GOT3 (cell line): ENCODE data around the gene BTBD8.

ENCODE experiments used
- DNase-seq: peaks from one replicate; lab custom pipeline; 2025; ENCODE audit warnings: mixed read lengths; lab: John Stamatoyannopoulos, UW

Gene BTBD8

DNA sequence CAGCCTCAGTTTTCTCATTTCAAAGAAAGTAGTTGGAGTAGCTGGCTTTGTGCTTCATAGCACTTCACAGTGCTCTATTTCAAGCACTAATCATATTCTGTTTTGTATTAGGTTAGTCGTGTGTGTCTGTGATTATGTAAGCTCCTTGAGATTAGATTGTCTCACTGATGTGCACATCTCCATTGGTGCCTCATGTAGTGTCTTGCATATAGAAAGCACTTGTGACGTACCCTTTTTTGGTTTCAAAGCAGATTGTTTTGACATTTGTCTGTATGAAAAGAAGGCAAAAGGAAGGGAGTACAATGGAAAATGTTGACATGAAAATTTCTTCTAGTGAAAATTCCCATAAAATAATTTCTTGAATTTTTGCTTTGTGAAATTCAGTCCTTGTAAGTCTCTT is 13.9 kb downstream of the BTBD8 start:
- no peak for DNase-seq

DNA sequence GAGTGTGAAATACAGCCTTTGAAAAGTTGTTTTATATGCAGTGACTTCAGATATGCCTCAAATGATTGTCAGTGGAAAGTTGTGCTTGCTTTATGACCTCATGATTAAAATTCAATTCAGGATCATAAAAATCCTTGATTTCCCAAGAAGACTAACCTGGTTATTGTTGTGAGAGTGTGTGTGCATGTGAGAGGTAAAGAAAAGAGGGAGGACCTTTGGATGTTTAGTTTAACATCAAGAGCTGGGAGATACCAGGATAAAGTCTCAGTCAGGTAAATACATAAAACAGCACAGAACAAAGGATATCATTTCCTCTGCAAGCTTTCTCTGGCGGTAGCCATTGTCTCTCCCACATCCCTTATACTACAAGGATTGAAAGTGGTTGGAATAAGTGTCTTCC is 14.4 kb downstream of the BTBD8 start:
- DNase-seq = no peak

DNA sequence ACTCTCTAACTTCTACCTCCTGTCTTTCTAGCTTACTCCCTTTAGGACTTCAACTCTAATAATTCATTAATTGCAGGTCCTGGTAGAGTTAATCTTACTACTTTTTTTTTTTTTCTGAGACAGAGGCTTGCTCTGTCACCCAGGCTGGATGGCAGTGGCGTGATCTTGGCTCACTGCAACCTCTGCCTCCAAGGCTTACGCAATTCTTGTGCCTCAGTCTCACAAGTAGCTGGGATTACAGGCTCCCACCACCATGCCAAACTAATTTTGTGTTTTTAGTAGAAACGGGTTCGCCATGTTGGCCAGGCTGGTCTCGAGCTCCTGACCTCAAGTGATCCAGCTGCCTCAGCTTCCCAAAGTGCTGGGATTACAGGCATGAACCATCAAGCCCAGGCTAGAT is 15.7 kb downstream of the BTBD8 start:
- DNase-seq = no peak

DNA sequence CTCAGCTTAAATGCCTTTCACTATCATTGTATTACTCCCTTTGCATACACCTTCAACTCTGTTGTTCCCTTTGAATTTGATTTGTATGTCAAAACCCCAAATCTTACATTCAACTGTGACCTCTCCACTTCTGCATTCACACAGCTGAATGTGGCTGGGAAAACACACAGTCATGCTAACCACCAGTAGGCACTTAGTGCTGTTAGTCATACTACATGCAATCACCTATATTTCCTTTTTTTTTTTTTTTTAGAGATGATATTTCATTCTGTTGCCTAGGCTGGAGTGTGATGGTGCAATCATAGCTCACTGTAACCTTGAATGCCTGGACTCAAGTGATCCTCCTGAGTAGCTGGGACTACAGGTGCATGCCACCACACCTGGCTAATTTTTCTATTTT is 16.2 kb downstream of the BTBD8 start:
- no peak for DNase-seq

DNA sequence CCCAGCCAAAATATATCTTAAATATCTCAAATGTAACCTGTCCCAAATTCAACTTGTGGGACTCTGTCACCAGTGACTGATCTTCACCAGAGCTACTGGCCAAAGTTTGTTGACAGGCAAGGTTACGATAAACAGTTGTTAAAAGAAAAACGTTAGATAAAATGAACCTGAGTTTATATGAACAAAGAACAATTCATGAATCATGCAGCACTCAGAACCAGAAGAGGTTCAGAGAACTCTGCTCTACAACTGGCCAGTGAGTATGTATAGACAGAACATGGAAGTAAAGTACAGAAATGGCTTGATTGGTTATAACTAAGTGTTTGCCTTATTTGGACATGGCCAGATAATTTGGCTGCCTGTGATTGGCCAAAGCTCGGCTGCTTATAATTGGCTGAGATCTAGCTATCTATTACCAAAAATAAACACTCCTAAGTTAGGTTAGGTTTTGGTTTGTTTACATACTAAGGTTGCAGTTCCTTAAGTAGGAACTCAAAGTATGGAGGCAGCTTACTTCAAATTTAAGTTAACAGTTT is 25.5 kb downstream of the BTBD8 start:
- no peak for DNase-seq

DNA sequence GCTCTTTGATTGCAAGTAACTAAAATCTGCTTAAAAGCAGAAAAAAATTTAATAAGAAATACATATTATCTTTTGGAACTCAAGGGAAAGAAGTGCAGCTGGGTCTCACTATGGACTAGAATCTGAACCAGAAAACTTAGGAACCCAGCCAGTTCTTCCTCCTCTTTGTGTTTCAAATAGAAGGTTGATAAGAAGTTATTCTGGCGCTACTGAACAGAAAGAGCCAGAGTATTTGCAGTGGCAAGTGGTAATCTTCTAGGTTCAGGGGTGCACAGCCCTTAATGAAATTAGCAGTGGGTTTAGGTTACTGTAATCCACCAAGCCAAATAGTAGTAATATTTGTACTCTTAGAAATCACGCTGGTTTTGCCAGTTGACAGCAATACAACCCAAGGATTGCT is 28.5 kb downstream of the BTBD8 start:
- DNase-seq = no peak

DNA sequence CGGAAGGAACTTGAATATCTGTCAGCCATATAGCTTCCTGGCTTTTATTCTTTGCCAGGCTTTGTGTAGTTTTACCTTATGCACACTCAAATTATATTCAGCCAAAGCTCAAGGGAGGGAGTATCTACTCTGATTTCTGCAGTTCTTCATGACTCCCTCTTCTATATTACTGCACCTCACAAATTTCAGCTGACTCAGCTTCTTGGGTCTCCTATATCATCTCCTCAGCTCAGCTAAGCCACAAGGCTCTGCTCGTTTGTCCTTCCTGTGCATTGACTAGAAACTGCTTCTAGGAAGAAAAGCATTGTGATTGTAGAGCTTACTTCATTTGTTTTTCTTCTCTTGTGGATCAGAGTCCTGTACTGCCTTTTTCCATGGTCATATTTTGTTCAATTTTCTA is 37.4 kb downstream of the BTBD8 start:
- DNase-seq = no peak

DNA sequence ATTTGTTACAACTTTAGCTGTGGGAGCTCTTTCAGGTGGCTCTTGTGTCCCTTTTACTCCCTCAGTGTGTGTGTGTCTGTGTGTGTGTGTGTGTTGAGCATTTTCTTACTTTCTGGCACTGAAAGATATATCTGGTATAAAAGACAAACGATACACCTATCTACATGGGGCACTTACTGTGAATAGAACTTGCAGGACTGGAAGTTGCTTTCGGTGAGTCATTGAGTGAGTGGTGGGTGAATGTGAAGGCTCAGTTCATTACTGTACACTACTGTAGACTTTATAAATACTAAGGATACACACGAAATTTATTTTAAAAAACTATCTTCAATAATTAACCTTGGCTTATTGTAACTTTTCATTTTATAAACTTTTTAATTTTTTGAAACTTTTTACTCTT is 38.7 kb downstream of the BTBD8 start:
- DNase-seq = no peak

DNA sequence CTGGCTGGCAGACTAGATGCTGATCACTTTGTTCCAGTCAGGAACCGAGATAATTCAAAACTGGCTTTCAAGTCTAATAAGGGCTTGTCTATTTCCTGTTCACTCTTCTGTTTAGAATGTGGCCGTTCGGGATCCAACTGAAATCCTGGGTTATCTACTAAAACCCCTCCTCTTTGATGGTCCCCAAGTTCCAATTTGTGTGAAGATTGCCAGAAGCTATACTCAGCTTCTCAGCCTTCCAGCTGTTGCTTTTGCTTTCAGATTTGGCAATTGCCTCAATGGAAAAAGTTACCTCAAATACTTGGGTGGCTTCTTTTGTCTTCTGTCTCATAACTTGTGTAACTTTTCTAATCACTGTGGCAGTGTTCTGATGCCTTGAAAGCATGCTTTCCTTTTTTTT is 43.7 kb downstream of the BTBD8 start:
- DNase-seq = no peak

DNA sequence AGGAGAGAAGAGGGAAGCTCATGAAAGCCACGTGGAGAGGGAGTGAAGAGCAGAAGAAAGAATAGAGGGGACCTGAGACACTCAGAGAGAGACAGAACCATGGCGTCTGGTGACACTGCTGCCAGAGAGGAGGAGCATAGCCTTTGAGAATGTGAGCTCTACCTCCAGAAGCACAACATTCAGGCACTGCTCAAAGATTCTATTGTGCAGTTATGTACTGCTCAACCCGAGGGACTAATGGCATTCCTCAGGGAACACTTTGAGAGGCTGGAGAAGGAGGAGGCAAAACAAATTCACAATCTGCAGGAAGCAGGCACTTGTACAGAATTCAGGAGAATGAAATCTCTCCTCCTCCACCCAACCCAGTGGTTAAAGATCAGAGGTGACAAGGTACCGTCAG is 45.1 kb downstream of the BTBD8 start:
- DNase-seq = no peak

DNA sequence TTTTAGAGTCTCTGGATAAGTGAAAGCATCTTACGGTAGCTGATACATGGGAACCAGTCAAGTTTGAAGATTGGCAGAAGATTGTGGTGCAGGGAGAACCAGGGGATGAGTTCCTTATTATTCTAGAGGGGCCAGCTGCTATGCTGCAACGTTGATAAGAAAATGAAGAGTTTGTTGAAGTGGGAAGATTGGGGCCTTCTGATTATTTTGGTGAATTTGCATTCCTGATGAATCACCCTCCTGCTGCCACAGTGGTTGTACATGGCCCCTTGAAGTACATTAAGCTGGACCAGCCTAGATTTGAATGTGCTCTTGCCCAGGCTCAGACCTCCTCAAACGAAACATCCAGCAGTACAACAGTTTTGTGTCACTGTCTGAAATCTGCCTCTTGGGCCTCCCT is 45.9 kb downstream of the BTBD8 start:
- no peak for DNase-seq

DNA sequence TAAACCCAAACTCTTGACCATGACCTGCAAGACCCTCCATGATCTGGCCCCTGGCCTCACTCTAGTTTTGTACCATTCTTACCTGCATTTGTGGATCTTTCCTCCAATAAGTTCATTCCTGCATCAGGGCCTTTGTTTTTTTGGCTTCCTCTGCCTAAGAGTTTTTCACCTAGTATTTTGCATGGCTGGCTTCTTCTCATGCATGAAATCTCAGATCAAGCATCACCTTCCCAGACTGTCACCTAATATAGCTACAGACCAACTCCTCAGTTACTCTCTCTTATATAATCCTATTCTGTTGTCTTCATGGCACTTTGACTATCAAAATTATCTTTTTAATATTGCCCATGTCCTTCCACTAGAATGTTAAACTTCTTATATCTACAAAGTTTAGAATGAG is 54.2 kb downstream of the BTBD8 start:
- no peak for DNase-seq

DNA sequence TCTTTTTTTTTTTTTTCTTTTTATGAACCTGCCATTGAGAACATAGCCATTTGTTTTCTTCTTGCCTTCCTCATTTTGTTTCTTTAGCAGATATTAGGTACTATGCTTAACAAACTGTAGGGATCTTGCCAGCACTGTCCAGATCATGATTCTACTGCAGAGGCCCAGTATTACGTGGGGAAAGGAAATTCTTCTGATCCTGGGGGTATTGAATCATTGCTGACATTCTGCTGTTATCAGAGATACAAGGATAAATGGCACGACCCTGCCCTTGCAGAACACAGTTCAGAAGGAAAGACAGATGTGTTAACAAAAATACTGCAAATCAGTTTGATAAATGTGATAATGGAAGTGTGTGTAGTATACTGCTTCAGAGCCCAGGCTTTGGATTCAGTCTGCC is 56.2 kb downstream of the BTBD8 start:
- DNase-seq = no peak

DNA sequence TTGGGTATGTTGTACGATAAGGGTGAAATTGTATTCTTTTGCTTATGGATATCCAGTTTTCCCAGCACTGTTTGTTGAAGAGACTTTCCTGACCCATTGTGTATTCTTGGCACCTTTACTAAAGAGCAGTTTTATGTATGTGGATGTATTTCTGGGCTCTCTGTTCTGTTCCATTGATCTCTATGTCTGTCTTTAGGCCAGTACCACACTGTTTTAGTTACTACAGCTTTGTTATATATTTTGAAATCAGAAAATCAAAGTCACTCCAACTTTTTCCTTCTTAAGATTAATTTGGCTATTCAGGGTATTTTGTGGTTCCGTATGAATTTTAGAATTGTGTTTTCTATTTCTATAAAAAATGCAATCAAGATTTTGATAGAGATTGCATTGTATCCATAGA is 74.8 kb downstream of the BTBD8 start:
- no peak for DNase-seq

DNA sequence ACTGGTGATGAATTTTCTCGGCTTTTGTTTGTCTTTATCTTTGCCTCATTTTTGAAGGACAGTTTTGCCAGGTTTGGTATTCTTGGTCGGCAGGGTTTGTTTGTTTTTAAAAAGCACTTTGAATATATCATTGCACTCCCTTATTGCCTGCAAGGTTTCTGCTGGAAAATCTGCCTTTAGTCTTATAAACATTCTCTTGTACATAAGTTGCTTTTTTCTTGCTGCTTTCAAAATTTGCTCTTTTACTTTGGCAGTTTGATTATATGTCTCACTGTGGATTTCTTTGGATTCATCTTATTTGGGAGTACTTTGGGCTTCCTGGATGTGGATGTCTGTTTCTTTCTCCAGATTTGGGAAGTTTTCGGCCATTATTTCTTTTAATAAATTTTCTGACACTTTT is 79.4 kb downstream of the BTBD8 start:
- DNase-seq = no peak

DNA sequence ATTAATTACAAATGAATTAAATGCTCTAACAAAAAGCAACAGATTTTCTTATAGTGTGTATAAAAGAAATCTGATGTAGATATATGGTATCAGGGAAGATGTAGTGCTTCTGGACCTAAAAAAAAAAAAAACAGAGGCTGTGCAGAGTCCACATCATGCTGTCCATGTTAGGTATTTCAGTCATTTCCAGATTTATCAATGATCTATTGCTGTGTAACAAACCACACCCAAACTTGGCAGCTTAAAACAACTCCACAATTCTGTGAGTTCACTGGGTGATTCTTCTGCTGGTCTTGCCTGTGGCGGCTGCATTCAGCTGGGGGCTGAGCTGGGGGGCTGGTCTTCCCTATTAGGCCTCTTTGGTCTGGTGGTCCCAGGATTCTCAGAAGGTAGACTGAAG is 85.2 kb downstream of the BTBD8 start:
- DNase-seq = no peak

DNA sequence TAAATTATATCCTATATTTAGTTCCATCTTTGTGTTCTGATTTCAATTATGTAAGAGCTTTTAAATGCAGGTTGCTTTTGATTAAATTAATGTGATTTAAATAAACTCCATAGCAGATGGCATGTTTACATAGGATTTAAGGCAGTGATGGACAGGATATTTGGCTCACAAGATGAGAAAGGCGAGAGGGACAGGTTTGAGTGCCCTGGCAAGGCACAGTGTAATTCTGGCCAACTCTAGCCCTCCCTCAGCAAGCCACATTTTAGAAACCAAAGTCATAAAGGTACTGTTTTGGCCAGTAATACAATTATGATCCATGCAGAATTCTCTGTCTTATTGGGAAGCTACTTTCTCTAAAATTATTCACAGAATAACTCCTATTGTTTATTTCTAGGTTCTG is 87.0 kb downstream of the BTBD8 start:
- DNase-seq = no peak

DNA sequence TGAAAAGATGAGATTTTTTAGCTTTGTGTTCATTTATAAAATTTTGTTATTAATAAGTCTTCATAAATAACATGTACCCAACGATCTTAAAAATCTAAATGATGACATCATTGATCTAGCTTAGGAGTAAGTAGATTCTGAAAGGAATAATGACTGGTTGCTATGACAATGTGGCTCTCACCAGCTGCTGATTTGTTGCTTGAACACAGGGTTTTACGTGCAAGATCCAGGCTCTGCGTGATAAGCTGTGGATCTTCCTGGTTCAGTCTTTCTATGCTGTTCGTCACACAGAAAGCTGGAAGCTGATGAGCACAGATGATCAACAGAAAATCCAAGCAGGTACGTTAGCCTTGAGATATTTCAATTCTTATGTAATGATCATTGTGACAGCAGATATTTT is 88.5 kb downstream of the BTBD8 start:
- no peak for DNase-seq

DNA sequence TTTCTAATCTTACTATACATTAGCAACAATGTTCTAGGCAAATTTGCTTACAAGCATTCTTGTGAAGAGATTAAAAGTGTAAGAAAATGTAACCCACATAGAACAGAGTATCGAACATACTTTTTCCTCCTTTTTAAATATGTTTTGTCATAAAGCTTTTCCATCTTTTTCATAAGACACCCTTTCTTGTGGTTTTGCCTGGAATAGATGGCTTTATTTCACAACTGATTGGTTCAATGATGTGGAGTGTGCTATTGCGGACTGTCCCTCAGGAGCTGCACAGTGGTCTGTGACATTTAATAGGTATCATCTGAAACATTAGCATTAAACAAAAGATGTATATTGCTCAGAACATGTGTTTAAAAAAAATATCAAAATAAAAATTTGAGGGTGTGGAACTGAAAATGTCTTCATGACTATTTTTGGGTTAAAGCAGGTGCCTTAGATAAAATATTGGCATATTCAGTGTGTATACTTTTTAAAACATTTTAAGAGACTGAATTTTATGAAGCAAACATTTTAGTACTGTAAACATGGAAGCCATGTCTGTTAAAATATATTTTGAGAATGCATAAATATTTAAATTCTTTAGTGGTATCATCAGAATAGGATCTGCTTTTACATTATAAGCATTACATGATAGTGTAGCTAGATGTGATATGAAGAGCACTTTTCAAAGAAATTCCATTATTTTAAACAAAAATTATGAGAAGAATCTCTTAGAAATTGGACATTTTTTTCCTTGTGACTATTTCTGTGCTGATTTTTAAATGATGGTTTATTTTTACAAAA is 89.3 kb downstream of the BTBD8 start:
- no peak for DNase-seq

DNA sequence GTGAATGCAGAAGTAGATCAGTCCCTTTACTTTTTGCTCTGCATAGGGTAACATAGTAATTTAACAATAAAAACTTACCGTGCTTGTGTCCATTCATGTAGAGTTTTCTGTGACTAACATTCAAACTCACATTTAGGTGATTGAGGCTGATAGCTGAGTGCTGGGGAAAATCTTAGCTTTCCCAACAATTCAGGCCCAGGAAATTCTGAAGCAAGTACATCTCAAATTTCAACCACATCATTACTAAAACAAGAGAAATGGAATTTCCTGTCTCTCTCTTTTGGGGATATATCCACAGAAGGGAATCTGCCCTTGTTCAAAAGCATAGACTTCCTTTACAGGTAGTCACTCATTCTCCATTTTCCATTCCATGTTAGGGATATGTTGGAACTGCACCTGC is 104.5 kb downstream of the BTBD8 start:
- no peak for DNase-seq

DNA sequence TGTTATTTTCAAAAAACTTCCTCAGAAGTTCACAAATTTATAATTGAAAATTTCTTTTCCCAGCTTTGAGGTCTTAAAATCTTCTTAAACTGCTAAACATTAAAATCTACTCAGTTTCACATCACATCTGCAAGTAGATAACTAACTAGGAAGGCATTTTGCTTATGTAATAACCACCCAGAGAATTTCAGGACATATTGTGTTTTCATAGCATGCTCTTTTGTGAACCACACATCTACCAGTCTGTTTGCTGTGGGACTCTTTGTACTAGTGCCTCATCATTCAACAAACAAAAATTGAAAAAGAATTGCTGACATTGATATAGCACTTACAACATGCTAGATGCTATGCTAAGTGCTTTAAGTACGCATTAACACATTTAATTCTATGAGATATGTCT is 105.9 kb downstream of the BTBD8 start:
- no peak for DNase-seq

DNA sequence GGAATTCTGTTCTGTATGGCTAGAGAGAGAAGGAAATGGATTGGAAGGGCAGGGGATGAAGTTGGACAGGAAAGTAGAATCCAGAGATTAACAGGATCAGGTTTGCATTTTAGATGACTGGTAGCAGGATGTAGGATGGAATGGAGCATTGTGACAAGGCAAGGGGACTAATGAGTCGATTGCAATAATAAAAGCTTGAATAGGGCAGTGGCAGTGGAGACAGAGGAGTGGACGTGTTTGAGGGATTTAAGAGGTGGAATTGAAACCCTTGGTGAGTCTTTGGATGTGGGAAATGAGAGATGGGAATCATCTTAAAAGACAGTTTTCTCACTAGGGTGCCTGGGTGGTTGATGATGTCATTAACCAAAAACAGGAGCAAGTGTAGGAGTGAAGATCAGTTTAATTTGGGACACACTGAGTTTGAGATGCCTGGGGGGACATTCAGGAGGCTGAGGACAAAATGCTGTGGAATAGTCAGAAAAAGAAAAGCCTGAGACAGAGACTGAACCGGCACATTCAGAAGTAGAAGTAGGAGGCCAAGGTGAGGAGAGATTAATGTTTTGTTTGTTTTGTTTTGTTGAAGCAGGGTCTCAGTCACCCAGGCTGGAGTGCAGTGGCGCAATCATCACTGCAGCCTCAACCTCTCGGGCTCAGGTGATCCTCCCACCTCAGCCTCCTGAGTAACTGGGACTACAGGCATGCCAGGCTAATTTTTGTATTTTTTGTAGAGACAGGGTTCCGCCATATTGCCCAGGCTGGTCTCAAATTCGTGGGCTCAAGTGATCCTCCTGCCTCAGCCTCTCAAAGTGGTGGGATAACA is 108.5 kb downstream of the BTBD8 start:
- DNase-seq = no peak

DNA sequence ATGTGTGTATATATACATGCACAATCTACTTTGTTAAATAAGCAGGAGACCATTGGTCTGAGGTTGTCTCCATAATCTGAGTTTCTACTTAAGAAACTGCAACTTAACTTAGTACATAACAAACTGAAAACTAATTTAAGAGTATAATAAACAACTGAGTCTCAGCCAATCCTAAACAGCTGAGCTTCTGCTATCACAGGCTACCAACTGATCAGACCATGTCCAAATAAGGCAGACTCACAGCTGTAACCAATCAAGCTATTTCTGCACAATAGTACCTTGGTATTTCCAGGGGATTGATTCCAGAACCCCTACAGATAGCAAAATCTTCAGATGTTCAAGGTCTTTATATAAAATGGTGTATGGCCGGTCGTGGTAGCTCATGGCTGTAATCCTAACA is 111.6 kb downstream of the BTBD8 start:
- no peak for DNase-seq
